Measurements from ENCODE around the gene TIMM10B. TPM values are rescaled to one million over a fixed set of nuclear protein-coding genes. Genes with fewer than 3 reads are reported as not detected.

The TIMM10B gene
- total RNA-seq, 6 donors from 2014 or later = 21.0 to 53.0 (median 42.6) TPM

DNA sequence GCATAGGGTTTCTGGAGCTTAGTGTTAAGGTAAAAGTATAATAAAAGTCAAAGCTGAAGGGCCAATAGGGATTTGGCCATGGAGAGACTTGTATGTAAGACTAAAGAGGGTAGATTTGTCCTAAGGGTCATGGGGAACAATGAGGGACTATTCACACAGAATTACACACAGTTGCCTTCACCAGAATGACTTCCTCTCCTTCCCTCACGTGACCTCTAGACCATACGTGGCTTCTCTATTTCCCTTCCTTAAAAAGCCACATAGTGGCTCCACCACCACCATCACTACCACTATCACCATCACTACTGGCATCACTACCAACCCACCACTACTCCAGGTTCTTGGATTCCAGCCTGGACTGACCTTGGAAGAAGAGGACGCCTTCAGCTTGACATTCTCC is 43.3 kb upstream of the TIMM10B start:
- no peaks in the 10 kb centered on the region for H3K36me3 ChIP-seq
- H3K4me3 ChIP-seq = no peak overlapping the region
- no peaks in the 10 kb centered on the region for H3K9me3 ChIP-seq
- no peaks in the 10 kb centered on the region for H3K27me3 ChIP-seq
- WGBS, 2 donors = 68% methylated on average over 3 of the region's 3 CpGs
- ATAC-seq (ENCODE audit: low FRiP score in 2 of 2) (peak in 1 of 2 donors; percentile 60), DNase-seq (no peak)
- TF ChIP-seq, protein P1, sequence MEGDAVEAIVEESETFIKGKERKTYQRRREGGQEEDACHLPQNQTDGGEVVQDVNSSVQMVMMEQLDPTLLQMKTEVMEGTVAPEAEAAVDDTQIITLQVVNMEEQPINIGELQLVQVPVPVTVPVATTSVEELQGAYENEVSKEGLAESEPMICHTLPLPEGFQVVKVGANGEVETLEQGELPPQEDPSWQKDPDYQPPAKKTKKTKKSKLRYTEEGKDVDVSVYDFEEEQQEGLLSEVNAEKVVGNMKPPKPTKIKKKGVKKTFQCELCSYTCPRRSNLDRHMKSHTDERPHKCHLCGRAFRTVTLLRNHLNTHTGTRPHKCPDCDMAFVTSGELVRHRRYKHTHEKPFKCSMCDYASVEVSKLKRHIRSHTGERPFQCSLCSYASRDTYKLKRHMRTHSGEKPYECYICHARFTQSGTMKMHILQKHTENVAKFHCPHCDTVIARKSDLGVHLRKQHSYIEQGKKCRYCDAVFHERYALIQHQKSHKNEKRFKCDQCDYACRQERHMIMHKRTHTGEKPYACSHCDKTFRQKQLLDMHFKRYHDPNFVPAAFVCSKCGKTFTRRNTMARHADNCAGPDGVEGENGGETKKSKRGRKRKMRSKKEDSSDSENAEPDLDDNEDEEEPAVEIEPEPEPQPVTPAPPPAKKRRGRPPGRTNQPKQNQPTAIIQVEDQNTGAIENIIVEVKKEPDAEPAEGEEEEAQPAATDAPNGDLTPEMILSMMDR (IDR thresholded peaks at IDR 0.05) = no peak
- TF ChIP-seq POLR2A (IDR thresholded peaks at IDR 0.05) (no peak), POLR2AphosphoS5 (IDR thresholded peaks at IDR 0.05) (no peak)
- H3K4me1 ChIP-seq = peaks cover 0 to 6% (median 3%) of the 10 kb centered on the region in 4 donors
- no peak overlapping the region for H3K27ac ChIP-seq

DNA sequence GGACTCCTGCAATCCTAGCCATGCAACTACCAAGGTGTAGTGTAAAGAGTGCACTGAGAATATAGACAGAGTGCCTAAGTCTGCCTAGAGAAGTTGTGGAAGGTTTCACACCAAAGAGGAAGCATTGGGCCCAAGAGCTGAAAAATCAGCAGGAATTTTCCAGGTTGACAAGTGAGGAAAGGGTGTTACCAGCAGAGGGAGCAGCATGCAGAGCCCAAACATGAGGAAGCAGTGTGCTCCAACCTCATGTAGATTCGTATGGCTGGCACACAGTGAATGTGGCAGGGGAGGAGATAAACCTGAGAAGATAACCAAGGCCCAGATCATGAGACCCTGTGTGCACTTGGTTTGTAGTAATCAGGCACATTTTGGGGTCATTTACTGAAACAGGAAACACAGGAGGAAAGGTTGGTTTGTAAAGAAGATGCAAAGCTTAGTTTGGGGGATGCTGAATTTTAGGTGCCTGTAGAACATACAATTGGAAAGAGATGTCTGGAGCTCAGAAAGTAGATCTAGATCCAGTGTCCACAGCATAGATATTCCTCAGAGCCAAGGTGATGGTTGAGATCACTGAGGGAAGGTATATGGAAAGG is 42.2 kb upstream of the TIMM10B start:
- 0% methylated on average over 1 of the region's 1 CpG for WGBS, 2 donors
- no peaks in the 10 kb centered on the region for H3K27me3 ChIP-seq
- H3K27ac ChIP-seq = no peak overlapping the region
- no peaks in the 10 kb centered on the region for H3K36me3 ChIP-seq
- DNase-seq (peak in 1 of 2 donors; percentile 55), ATAC-seq (ENCODE audit: low FRiP score in 2 of 2) (peak in 1 of 2 donors; percentile 75)
- no peak overlapping the region for H3K4me3 ChIP-seq
- H3K4me1 ChIP-seq = peaks cover 0 to 6% (median 3%) of the 10 kb centered on the region in 4 donors
- TF ChIP-seq POLR2AphosphoS5 (IDR thresholded peaks at IDR 0.05) = no peak
- TF ChIP-seq POLR2A (IDR thresholded peaks at IDR 0.05) = no peak
- TF ChIP-seq, protein P1 (IDR thresholded peaks at IDR 0.05) = peak in 5 of 6 experiments; percentile 34 to 64 (median 44)
- no peak for TF ChIP-seq EP300 (IDR thresholded peaks at IDR 0.05)
- H3K9me3 ChIP-seq = no peaks in the 10 kb centered on the region

DNA sequence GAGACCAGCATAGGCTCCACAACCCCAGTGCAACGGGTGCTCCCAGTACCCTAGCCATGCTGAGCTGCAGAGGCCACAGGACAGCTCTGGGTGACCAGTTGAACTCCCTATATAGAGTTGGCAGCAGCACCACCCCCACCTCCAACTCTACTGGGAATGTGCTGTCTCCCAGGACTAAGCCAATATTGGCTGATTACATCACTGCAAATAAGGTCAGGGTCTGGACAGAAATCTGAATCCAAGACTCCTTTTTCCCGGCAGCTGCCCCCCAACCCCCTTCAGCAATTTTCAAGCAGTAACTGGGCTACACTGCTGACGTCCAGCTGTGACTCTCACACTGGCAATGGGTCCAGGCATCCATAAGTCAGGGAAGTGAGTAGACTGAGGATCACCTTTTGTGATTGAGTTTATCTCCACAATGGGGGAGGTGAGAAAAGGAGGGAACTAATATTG is 40.4 kb upstream of the TIMM10B start, which contains the start of gene HPX:
Gene HPX, minus strand, starts transcription at position 82 of the 453 bp plus-strand sequence. Its CDS starts 24 bp downstream, at position 58.
- Histone ChIP-seq H3K36me3 (no peaks in the 10 kb centered on the region), H3K9me3 (no peaks in the 10 kb centered on the region), H3K4me1 (peaks cover 0 to 6% (median 3%) of the 10 kb centered on the region in 4 donors), H3K27me3 (no peaks in the 10 kb centered on the region), H3K27ac (no peak within 1 kb of the TSS), H3K4me3 (no peak within 1 kb of the TSS)
- ATAC-seq (ENCODE audit: low FRiP score in 2 of 2) = no peak
- WGBS, 2 donors = 61 to 81% methylated on average over 2 to 3 of the region's 3 CpGs
- TF ChIP-seq POLR2A (IDR thresholded peaks at IDR 0.05) = no peak
- no peak for TF ChIP-seq EP300 (IDR thresholded peaks at IDR 0.05)
- no peak for TF ChIP-seq POLR2AphosphoS5 (IDR thresholded peaks at IDR 0.05)
- TF ChIP-seq, protein P1 (IDR thresholded peaks at IDR 0.05) = no peak
- DNase-seq = no peak

DNA sequence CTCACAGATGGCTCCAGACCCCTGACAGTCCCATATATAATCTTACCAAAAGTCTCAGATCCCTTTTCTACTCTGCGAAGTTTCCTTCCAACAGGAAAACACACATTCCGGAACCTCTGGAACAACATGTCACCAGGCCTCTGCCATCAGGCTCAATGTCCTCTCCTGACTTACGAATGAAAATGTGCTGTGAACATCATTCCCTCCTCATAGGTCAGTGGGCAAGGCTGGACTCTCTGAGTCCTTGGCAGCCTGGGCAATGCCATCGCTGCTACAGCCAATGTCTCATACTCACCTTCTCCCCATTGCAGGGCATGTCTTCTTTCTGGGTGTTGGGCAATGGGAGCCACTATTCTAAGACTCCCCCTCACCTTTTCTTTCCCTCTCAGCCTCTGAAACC is 38.9 kb upstream of the TIMM10B start:
- DNase-seq (no peak), ATAC-seq (ENCODE audit: low FRiP score in 2 of 2) (no peak)
- Histone ChIP-seq H3K27me3 (no peaks in the 10 kb centered on the region), H3K4me1 (peaks cover 0 to 6% (median 3%) of the 10 kb centered on the region in 4 donors), H3K27ac (no peak overlapping the region), H3K4me3 (no peak overlapping the region), H3K36me3 (no peaks in the 10 kb centered on the region), H3K9me3 (no peaks in the 10 kb centered on the region)
- WGBS, 2 donors = 84 to 93% methylated on average over 4 of the region's 4 CpGs
- TF ChIP-seq POLR2A (IDR thresholded peaks at IDR 0.05) (no peak), EP300 (IDR thresholded peaks at IDR 0.05) (no peak), POLR2AphosphoS5 (IDR thresholded peaks at IDR 0.05) (no peak)
- TF ChIP-seq, protein P1 (IDR thresholded peaks at IDR 0.05) = no peak
